Vagina (tissue), 2 donors: Measurements from ENCODE around the gene DEUP1.

Experiments
- CTCF ChIP-seq, 3 experiments: fragments of 450-650 bp in 2 of 3; fragments of 200-600 bp in 1 of 3; sonication (generic) in 1 of 3; IDR thresholded peaks; one replicate each; pipeline ENCODE4 v1.5.1; 2017 to 2019; ENCODE audit warnings: antibody characterized with exemption in 3 of 3, mild to moderate bottlenecking in 2 of 3, moderate library complexity in 2 of 3
- POLR2A ChIP-seq, 2 donors: fragments of 450-650 bp; IDR thresholded peaks; one replicate each; pipeline ENCODE4 v1.6.1; 2017; ENCODE audit warnings: antibody characterized with exemption in 2 of 2, mild to moderate bottlenecking in 2 of 2, moderate library complexity in 2 of 2
- POLR2AphosphoS5 ChIP-seq, 2 donors: sonication (generic); formaldehyde crosslinking; IDR thresholded peaks; one replicate each; pipeline ENCODE4 v1.9.0; 2017; ENCODE audit warnings: antibody characterized with exemption in 2 of 2, mild to moderate bottlenecking in 2 of 2, low read depth in 1 of 2; ENCODE audit not compliant: insufficient read depth in 1 of 2

- no peak for TF ChIP-seq POLR2AphosphoS5 (IDR thresholded peaks at IDR 0.05; ENCODE audit: insufficient read depth in 1 of 2, low read depth in 1 of 2)
- TF ChIP-seq POLR2A (IDR thresholded peaks at IDR 0.05), result no peak
- no peak for TF ChIP-seq CTCF (IDR thresholded peaks at IDR 0.05)
Measured at GRCh38 chr11:93288079-93288478, 42.5 kb upstream of the DEUP1 start.
